GM10847 (cell line): ENCODE measurements around the gene NPPA.

Experiments
- POLR2A ChIP-seq: IDR thresholded peaks from 2 replicates; pipeline ENCODE4 v1.6.1; 2011; ENCODE audit not compliant: insufficient read length; ENCODE audit errors: extremely low read depth

Gene NPPA

GRCh38 chr1:11878891-11879190, 31.3 kb upstream of the NPPA start:
- no peak for TF ChIP-seq POLR2A

DNA sequence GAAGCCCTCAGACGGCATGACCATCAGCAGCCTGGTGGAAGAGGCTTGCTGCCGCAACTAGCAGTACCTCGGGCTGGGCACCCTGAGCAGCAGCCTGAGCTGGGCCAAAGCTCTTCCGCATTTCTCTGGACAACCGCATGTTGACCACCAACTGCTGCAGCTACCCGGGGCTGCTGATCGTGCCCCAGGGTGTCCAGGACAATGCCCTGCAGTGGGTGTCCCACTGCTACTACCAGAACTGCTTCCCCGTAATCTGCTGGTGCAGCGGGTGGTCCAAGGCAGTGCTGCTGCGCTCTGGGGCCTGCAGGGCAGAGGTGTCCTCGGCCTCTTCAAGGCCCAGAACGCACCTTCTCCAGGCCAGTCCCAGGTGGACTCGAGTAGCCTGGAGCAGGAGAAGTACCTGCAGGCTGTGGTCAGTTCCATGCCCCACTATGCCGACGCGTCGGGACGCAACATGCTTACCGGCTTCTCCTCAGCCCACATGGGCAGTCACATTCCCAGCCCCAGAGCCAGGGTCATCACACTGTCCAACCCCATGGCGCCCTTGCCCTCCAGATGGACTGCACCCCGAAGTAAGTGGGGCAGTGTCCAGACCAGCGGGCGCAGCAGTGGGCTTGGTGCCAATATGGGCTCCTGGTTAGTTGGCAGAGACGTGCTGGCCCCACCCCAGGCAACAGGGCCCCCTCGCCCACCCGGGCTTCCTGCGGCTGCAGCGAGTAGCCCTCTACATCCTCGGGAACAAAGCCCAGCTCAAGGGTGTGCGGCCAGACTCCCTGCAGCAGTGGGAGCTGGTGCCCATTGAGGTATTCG, 30.7 kb upstream of the NPPA start:
- TF ChIP-seq POLR2A: no peak

GRCh38 chr1:11877074-11877473, 29.5 kb upstream of the NPPA start:
- no peak for TF ChIP-seq POLR2A

DNA sequence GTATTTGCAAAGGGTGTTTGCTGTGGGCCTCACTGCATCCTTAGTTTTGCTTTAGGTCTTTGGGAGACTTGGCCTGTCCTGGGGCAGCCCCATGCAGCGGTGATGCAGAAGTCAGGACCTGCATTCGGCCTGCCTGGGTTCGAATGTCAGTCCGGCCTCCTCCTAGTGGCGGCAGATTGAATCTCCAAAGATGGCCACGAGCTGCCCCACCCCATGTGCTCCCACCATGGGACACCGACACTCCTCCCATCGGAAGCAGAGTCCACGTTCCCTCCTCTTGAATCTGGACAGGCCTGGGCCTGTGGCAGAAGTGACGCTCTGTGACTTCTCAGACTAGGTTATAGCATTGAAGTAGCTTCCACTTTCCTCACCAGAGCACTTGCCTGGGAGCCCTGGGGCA, 27.5 kb upstream of the NPPA start:
- no peak for TF ChIP-seq POLR2A

- TF ChIP-seq POLR2A: no peak
These were observed 27.0 kb upstream of the NPPA start for GRCh38 chr1:11874624-11875023.

DNA sequence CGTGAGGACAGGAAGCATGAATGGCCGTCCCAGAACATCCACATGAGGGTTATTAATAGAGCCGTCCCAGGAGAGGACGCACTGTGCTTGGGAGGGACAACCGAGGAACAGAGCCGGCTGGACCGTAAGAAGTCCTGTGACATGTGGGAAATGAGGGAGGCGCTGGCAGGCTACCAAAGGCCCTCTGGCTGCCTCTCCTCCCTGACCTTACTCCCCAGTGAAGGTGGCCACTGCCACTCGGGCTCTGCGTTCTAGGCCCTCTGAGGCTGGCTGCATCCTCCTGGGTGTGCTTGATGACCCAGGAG, 26.6 kb upstream of the NPPA start:
- TF ChIP-seq POLR2A: no peak

- TF ChIP-seq POLR2A: no peak
These were observed 26.0 kb upstream of the NPPA start for GRCh38 chr1:11873395-11874257.

DNA sequence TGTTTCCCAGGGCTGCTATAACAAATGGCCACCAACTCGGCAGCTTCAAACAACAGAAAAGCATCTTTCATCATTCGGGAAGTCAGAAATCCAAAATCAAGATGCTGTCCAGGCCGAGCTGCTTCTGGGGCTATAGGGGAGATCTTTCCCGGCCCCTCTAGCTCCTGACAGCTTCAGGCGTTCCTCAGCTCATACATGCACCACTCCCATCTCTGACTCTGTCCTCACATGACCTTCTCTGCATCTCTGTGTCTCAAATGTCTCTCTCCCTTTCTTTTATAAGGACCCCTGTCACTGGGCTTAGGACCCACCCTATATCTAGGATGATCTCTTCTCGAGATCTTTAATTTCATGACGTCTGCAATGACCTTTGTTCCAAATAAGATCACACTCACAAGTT, 25.0 kb upstream of the NPPA start:
- TF ChIP-seq POLR2A: no peak

DNA sequence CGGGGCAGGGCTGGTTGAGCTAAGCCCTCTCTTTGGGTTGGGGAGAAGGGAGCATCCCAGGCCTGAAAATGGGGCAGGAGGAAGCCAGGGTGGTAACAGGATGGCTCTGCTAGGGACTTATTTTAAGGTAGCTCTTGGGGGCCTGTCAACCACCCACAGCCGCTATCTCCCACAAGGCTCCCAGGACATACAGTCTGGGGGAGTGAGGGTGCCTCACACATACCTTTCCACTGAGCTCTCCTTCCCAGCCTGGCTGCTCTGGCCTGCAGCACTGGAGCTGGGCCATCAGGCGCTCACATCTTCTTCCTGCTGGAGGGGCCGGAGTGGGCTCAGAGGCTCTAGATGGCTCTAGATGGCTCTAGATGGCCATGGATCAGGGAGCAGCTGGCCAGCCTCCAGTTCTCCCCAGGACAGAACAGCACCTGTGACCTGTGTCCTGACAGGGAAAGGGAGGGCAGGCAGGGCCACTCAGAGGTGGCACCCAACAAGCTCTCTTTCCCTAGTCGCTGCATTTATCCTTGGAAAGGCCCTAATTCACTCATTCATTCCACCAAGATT, 22.1 kb upstream of the NPPA start:
- no peak for TF ChIP-seq POLR2A

- TF ChIP-seq POLR2A: no peak
These were observed 21.5 kb upstream of the NPPA start for GRCh38 chr1:11869104-11869503.

- TF ChIP-seq POLR2A: no peak
These were observed 20.9 kb upstream of the NPPA start for GRCh38 chr1:11868331-11868980.

- TF ChIP-seq POLR2A: no peak
These were observed 15.3 kb upstream of the NPPA start for GRCh38 chr1:11862890-11863289.

- TF ChIP-seq POLR2A: no peak
These were observed 13.0 kb upstream of the NPPA start for GRCh38 chr1:11860587-11860986.

DNA sequence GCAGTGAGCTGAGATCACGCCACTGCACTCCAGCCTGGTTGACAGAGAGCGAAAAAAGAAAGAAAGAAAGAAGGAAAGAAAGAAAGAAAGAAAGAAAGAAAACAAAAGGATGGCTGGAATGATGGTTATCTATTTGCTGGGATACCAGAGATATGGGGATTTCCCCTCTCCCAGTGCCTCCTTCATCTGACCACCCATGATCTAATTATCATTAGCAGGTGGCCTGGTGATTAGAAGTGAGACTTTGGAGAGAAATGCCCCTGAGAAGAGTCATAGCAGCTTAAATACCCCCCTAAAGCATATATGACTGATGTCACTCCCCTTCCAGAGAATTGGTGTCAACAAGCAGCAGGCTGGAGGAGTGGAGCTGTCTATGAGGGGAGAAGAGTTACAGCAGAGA, 12.5 kb upstream of the NPPA start:
- no peak for TF ChIP-seq POLR2A

GRCh38 chr1:11858968-11859871, 11.6 kb upstream of the NPPA start:
- TF ChIP-seq POLR2A: no peak

- TF ChIP-seq POLR2A: no peak
These were observed 11.0 kb upstream of the NPPA start, which contains the start of gene NPPB for GRCh38 chr1:11858613-11858967. NPPB (minus strand) TSS chr1:11858945; CDS start chr1:11858833, 112 bp downstream.
